Fibroblast of lung (primary cell): ENCODE data around the gene NFYB. TPM values are rescaled to one million over a fixed set of nuclear protein-coding genes. Genes with fewer than 3 reads are reported as not detected.
A peak's percentile ranks its signal among the peaks of the same experiment; 100 is the strongest.
"Not testable (repeated sequence)": the region's sequence is repeated elsewhere in the genome, so short reads cannot be mapped to it uniquely, and the experiment has no call there.

Experiments
- DNase-seq, 2 donors: peaks; one replicate each; pipeline versions ENCODE4 v3.0.0 to v3.0.0-alpha.2; 2010; ENCODE audit warnings: low read depth in 2 of 2
- H2AFZ ChIP-seq: 2 replicates; pipeline ENCODE4 v1.5.1; 2012; ENCODE audit warnings: low read length, control low read depth, inconsistent platforms
- H3K27ac ChIP-seq: 2 replicates; pipeline ENCODE4 v1.5.1; 2011; ENCODE audit warnings: low read length, control low read depth; ENCODE audit not compliant: insufficient read depth
- H3K27me3 ChIP-seq: 2 replicates; pipeline ENCODE4 v1.5.1; 2011; ENCODE audit warnings: mild to moderate bottlenecking, low read length; ENCODE audit not compliant: control insufficient read depth, insufficient read depth
- H3K36me3 ChIP-seq: 2 replicates; pipeline ENCODE4 v1.5.1; 2011; ENCODE audit warnings: low read length; ENCODE audit not compliant: control insufficient read depth, insufficient read depth
- H3K4me1 ChIP-seq: 2 replicates; pipeline ENCODE4 v1.5.1; 2011; ENCODE audit warnings: low read length; ENCODE audit not compliant: control insufficient read depth, insufficient read depth; ENCODE audit errors: extremely low read depth
- H3K4me2 ChIP-seq: 2 replicates; pipeline ENCODE4 v1.5.1; 2011; ENCODE audit warnings: low read length, control low read depth; ENCODE audit not compliant: insufficient read depth; ENCODE audit errors: extremely low read depth
- H3K4me3 ChIP-seq, 4 experiments: fragments of 200-600 bp in 1 of 4; sonication (generic) in 1 of 4; replicated peaks in 1 of 4; 2 replicates each; pipeline ENCODE4 v1.5.1; 2011 to 2016; ENCODE audit warnings: low read length in 4 of 4, low read depth in 3 of 4, mild to moderate bottlenecking in 3 of 4, control low read depth in 2 of 4, inconsistent platforms in 1 of 4, mixed read lengths in 1 of 4; ENCODE audit not compliant: insufficient read depth in 1 of 4; ENCODE audit errors: control extremely low read depth in 1 of 4
- H3K79me2 ChIP-seq: 2 replicates; pipeline ENCODE4 v1.5.1; 2012; ENCODE audit warnings: mild to moderate bottlenecking, low read length, inconsistent platforms; ENCODE audit not compliant: control insufficient read depth, insufficient read depth
- H3K9ac ChIP-seq: 2 replicates; pipeline ENCODE4 v1.5.1; 2011; ENCODE audit warnings: mild to moderate bottlenecking, low read length, control low read depth; ENCODE audit not compliant: insufficient read depth
- H3K9me3 ChIP-seq: 2 replicates; pipeline ENCODE4 v1.5.1; 2012; ENCODE audit warnings: low read depth, low read length; ENCODE audit not compliant: control insufficient read depth, insufficient read depth
- H4K20me1 ChIP-seq: 2 replicates; pipeline ENCODE4 v1.5.1; 2011; ENCODE audit warnings: low read length; ENCODE audit not compliant: control insufficient read depth, insufficient read depth; ENCODE audit errors: extremely low read depth
- EZH2 ChIP-seq: IDR thresholded peaks from 2 replicates; pipeline ENCODE4 v1.5.1; 2012; ENCODE audit warnings: low read length, control low read depth, mild to moderate bottlenecking; ENCODE audit errors: missing control alignments
- polyA plus RNA-seq, 2 donors: library from polyadenylated mRNA; depleted of rRNA in 1 of 2; stranded (reverse) in 1 of 2; unstranded in 1 of 2; fragments of >200 nt; gene quantifications; 2 replicates each; pipeline ENCODE4 v1.2.1, GENCODE V29; 2011 to 2012; ENCODE audit warnings: missing spikeins in 1 of 2
- total RNA-seq: library from RNA; depleted of rRNA; stranded (reverse); fragments of >200 nt; gene quantifications from 2 replicates; pipeline ENCODE4 v1.2.1, GENCODE V29; 2014
- TF ChIP-seq, protein P1 (sequence below), 2 donors: IDR thresholded peaks in 1 of 2; conservative IDR thresholded peaks in 1 of 2; 1 replicate in 1 of 2; 2 replicates in 1 of 2; pipeline ENCODE4 v1.5.1; 2011 to 2012; ENCODE audit warnings: low read length in 2 of 2, control low read depth in 1 of 2, inconsistent platforms in 1 of 2, low read depth in 1 of 2, mild to moderate bottlenecking in 1 of 2

Gene NFYB
- total and polyA plus RNA-seq, 2 donors (not counting 1 experiment from before 2014, with no cell fraction given) = 32.2 to 39.9 TPM

DNA sequence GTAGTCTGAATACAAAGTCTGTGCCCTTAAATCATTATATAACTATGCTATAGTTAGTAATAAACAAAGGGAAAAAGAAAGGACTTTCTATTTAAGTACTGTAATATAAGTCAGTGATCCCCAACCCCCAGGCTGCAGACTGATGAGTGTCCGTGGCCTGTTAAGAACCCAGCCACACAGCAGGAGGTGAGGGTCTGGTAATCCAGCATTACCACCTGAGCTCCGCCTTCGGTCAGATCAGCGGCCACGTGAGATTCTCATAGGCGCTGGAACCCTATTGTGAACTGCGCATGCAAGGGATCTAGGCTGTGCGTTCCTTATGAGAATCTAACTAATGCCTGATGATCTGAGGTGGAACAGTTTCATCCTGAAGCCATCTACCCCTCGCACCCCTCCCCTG is 15.7 kb downstream of the NFYB start:
- Histone ChIP-seq H3K27me3 (no peaks in the 10 kb centered on the region), H4K20me1 (no peaks in the 10 kb centered on the region), H3K79me2 (peaks cover 1% of the 10 kb centered on the region), H3K9ac (no peak overlapping the region), H3K4me1 (peaks cover 15% of the 10 kb centered on the region), H3K9me3 (no peaks in the 10 kb centered on the region), H3K4me3 (no peak overlapping the region), H3K36me3 (peaks cover 4% of the 10 kb centered on the region), H3K4me2 (no peak overlapping the region), H2AFZ (no peak overlapping the region), H3K27ac (peak overlapping the region; percentile 34)
- TF ChIP-seq, protein P1, sequence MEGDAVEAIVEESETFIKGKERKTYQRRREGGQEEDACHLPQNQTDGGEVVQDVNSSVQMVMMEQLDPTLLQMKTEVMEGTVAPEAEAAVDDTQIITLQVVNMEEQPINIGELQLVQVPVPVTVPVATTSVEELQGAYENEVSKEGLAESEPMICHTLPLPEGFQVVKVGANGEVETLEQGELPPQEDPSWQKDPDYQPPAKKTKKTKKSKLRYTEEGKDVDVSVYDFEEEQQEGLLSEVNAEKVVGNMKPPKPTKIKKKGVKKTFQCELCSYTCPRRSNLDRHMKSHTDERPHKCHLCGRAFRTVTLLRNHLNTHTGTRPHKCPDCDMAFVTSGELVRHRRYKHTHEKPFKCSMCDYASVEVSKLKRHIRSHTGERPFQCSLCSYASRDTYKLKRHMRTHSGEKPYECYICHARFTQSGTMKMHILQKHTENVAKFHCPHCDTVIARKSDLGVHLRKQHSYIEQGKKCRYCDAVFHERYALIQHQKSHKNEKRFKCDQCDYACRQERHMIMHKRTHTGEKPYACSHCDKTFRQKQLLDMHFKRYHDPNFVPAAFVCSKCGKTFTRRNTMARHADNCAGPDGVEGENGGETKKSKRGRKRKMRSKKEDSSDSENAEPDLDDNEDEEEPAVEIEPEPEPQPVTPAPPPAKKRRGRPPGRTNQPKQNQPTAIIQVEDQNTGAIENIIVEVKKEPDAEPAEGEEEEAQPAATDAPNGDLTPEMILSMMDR (conservative IDR thresholded peaks at IDR 0.05 in 1 of 2, IDR thresholded peaks at IDR 0.05 in 1 of 2; ENCODE audit: low read depth in 1 of 2, low read length in 2 of 2) = no peak
- no peak for TF ChIP-seq EZH2
- DNase-seq = no peak

DNA sequence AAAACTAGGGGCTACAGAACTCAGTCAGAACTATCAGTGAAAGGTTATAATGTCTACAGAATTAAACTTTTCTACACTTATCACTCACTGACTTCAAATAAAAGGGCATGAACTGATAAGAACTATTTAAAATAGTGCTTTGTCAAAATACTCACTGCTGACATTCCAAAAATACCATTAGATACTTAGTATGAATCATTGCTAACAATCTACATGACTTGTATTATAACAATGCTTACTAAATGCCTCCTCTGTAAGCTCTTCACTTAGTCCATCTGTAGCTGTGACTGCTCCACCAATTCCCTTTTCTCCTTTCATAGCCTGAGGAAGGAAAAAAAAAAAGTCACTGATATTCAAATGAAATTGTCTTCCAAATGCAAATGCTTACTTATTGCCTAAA is 17.0 kb downstream of the NFYB start:
- peaks cover 1% of the 10 kb centered on the region for H3K79me2 ChIP-seq
- H2AFZ ChIP-seq = no peak overlapping the region
- no peak overlapping the region for H3K27ac ChIP-seq
- peaks cover 15% of the 10 kb centered on the region for H3K4me1 ChIP-seq
- no peak overlapping the region for H3K9ac ChIP-seq
- no peaks in the 10 kb centered on the region for H3K9me3 ChIP-seq
- TF ChIP-seq, protein P1 (conservative IDR thresholded peaks at IDR 0.05 in 1 of 2, IDR thresholded peaks at IDR 0.05 in 1 of 2; ENCODE audit: low read depth in 1 of 2, low read length in 2 of 2) = no peak
- TF ChIP-seq EZH2 = no peak
- no peaks in the 10 kb centered on the region for H3K27me3 ChIP-seq
- no peaks in the 10 kb centered on the region for H4K20me1 ChIP-seq
- peak overlapping the region; percentile 40 for H3K4me2 ChIP-seq
- H3K4me3 ChIP-seq = no peak overlapping the region
- peaks cover 4% of the 10 kb centered on the region for H3K36me3 ChIP-seq
- peak; percentile 21 to 83 for DNase-seq

DNA sequence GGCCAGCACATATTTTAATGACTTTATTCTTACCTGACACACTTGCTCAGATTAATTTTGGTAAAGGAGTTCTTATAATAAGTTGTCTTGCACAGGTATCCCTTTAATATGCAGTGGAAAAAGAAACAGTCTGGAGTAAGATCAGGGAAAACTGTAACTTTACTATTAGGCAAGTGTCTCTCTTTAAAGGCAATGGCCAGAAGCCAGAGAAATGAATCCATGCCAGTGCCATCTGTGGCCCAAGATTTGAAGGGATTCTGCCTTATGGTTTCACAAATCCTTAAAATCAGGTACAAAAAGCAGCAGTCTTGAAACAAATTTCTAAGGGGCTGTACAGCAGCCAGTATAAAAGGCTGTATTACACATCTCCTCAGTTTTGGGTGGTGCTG is 22.4 kb downstream of the NFYB start:
- H3K79me2 ChIP-seq = no peaks in the 10 kb centered on the region

DNA sequence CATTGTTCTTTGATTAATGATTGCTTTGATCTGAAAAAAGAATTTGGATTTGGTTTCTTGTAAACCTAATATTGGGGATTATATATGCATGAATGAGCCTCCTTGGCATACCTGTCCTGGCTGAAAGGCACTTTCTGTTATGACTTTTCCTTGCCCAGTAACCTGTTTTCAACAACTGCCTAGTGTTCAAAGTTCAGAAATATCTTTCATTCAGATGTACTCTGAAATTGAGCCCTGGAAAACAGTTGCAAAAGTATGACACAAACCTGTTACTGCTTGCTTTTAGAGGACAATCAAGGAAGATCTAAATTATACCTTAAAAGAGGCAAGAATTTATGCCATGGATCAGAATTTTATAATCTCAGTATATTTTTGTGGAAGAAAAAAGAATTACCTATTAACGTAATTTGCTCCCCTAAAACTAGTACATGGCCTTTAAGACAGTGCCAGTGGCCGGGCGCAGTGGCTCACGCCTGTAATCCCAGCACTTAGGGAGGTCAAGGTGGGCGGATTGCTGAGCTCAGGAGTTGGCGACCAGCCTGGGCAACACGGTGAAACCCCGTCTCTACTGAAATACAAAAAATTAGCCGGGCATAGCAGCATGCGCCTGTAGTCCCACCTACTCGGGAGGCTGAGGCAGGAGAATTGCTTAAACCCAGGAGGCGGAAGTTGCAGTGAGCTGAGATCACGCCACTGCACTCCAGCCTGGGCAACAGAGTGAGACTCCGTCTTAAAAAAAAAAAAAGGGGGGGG is 23.0 kb downstream of the NFYB start:
- H3K4me3 ChIP-seq, H4K20me1 ChIP-seq, H3K27ac ChIP-seq, H3K4me2 ChIP-seq, H2AFZ ChIP-seq, DNase-seq, H3K4me1 ChIP-seq, H3K27me3 ChIP-seq, H3K79me2 ChIP-seq, H3K9ac ChIP-seq, H3K36me3 ChIP-seq, H3K9me3 ChIP-seq: not testable (repeated sequence)

More for the DNA sequence above, 22.4 kb downstream of the NFYB start:
- Histone ChIP-seq H4K20me1 (no peaks in the 10 kb centered on the region), H3K27me3 (no peaks in the 10 kb centered on the region), H3K4me1 (peaks cover 1% of the 10 kb centered on the region), H3K9me3 (no peaks in the 10 kb centered on the region), H3K4me3 (no peak overlapping the region), H3K9ac (no peak overlapping the region), H2AFZ (no peak overlapping the region), H3K36me3 (no peaks in the 10 kb centered on the region), H3K27ac (no peak overlapping the region), H3K4me2 (no peak overlapping the region)
- no peak for DNase-seq
- TF ChIP-seq, protein P1 (conservative IDR thresholded peaks at IDR 0.05 in 1 of 2, IDR thresholded peaks at IDR 0.05 in 1 of 2; ENCODE audit: low read depth in 1 of 2, low read length in 2 of 2) = no peak
- no peak for TF ChIP-seq EZH2
